ENCODE measurements around the gene TCL1B. TPM values are rescaled to one million over a fixed set of nuclear protein-coding genes. Genes with fewer than 3 reads are reported as not detected.

Gene TCL1B
- total RNA-seq, 2 experiments from 2014 or later = not detected

- Mint-ChIP-seq H3K4me1 (no peaks in the 10 kb centered on the region), H3K36me3 (no peaks in the 10 kb centered on the region), H3K9me3 (no peaks in the 10 kb centered on the region), H3K4me3 (no peak overlapping the region), H3K27ac (no peak overlapping the region), H3K27me3 (peaks cover 32% of the 10 kb centered on the region)
- peak; percentile 28 for DNase-seq
These were observed 2.4 kb upstream of the TCL1B start for GRCh38 chr14:95683793-95684192.

GRCh38 chr14:95686935-95687334 lies 709 bp downstream of the TCL1B start:
- H3K27ac Mint-ChIP-seq = no peak overlapping the region
- H3K4me1 Mint-ChIP-seq = no peaks in the 10 kb centered on the region
- H3K4me3 Mint-ChIP-seq = no peak overlapping the region
- no peaks in the 10 kb centered on the region for H3K9me3 Mint-ChIP-seq
- H3K27me3 Mint-ChIP-seq = peaks cover 28% of the 10 kb centered on the region
- no peaks in the 10 kb centered on the region for H3K36me3 Mint-ChIP-seq
- no peak for DNase-seq

- Mint-ChIP-seq H3K4me3 (no peak overlapping the region), H3K4me1 (no peaks in the 10 kb centered on the region), H3K27ac (no peak overlapping the region)
These were observed 3.2 kb downstream of the TCL1B start for GRCh38 chr14:95689441-95689840.

GRCh38 chr14:95690815-95691214 lies 4.6 kb downstream of the TCL1B start:
- no peak overlapping the region for H3K4me3 Mint-ChIP-seq
- no peak overlapping the region for H3K27ac Mint-ChIP-seq
- no peaks in the 10 kb centered on the region for H3K4me1 Mint-ChIP-seq
- H3K36me3 Mint-ChIP-seq = no peaks in the 10 kb centered on the region
- H3K9me3 Mint-ChIP-seq = no peaks in the 10 kb centered on the region
- no peak for DNase-seq
- peaks cover 19% of the 10 kb centered on the region for H3K27me3 Mint-ChIP-seq

More at GRCh38 chr14:95689441-95689840, 3.2 kb downstream of the TCL1B start:
- DNase-seq = no peak
- Mint-ChIP-seq H3K9me3 (no peaks in the 10 kb centered on the region), H3K36me3 (no peaks in the 10 kb centered on the region), H3K27me3 (peaks cover 23% of the 10 kb centered on the region)

- no peak for DNase-seq
- Mint-ChIP-seq H3K4me3 (no peak overlapping the region), H3K9me3 (no peaks in the 10 kb centered on the region), H3K27ac (no peak overlapping the region), H3K27me3 (peaks cover 26% of the 10 kb centered on the region), H3K36me3 (no peaks in the 10 kb centered on the region), H3K4me1 (no peaks in the 10 kb centered on the region)
These were observed 5.4 kb downstream of the TCL1B start for GRCh38 chr14:95691591-95691990.

GRCh38 chr14:95692109-95692508 lies 5.9 kb downstream of the TCL1B start:
- H3K4me3 Mint-ChIP-seq = no peak overlapping the region
- H3K4me1 Mint-ChIP-seq = no peaks in the 10 kb centered on the region
- DNase-seq = no peak
- H3K27ac Mint-ChIP-seq = no peak overlapping the region
- no peaks in the 10 kb centered on the region for H3K9me3 Mint-ChIP-seq
- H3K36me3 Mint-ChIP-seq = no peaks in the 10 kb centered on the region
- H3K27me3 Mint-ChIP-seq = peaks cover 26% of the 10 kb centered on the region

- no peak for DNase-seq
- Mint-ChIP-seq H3K4me3 (no peak overlapping the region), H3K27ac (no peak overlapping the region), H3K27me3 (peaks cover 18% of the 10 kb centered on the region), H3K9me3 (no peaks in the 10 kb centered on the region), H3K36me3 (no peaks in the 10 kb centered on the region), H3K4me1 (peaks cover 10% of the 10 kb centered on the region)
These were observed 8.8 kb downstream of the TCL1B start for GRCh38 chr14:95695051-95695450.

- H3K36me3 Mint-ChIP-seq = no peaks in the 10 kb centered on the region
- no peaks in the 10 kb centered on the region for H3K9me3 Mint-ChIP-seq
- no peak for DNase-seq
- H3K27ac Mint-ChIP-seq = no peak overlapping the region
- H3K27me3 Mint-ChIP-seq = peaks cover 23% of the 10 kb centered on the region
- peaks cover 11% of the 10 kb centered on the region for H3K4me1 Mint-ChIP-seq
- no peak overlapping the region for H3K4me3 Mint-ChIP-seq
These were observed 9.7 kb downstream of the TCL1B start for GRCh38 chr14:95695913-95696312.

- Mint-ChIP-seq H3K27me3 (peaks cover 26% of the 10 kb centered on the region), H3K36me3 (no peaks in the 10 kb centered on the region), H3K9me3 (no peaks in the 10 kb centered on the region), H3K27ac (no peak overlapping the region), H3K4me1 (peaks cover 11% of the 10 kb centered on the region), H3K4me3 (no peak overlapping the region)
- no peak for DNase-seq
These were observed 10.5 kb downstream of the TCL1B start for GRCh38 chr14:95696741-95697140.

- H3K9me3 Mint-ChIP-seq = no peaks in the 10 kb centered on the region
- H3K4me1 Mint-ChIP-seq = peaks cover 11% of the 10 kb centered on the region
- H3K4me3 Mint-ChIP-seq = no peak overlapping the region
- no peak for DNase-seq
- peaks cover 28% of the 10 kb centered on the region for H3K27me3 Mint-ChIP-seq
- H3K36me3 Mint-ChIP-seq = no peaks in the 10 kb centered on the region
- H3K27ac Mint-ChIP-seq = no peak overlapping the region
These were observed 11.5 kb downstream of the TCL1B start for GRCh38 chr14:95697764-95698163.

GRCh38 chr14:95698287-95698686 lies 12.1 kb downstream of the TCL1B start:
- Mint-ChIP-seq H3K27me3 (peaks cover 32% of the 10 kb centered on the region), H3K4me3 (no peak overlapping the region), H3K4me1 (peaks cover 11% of the 10 kb centered on the region), H3K9me3 (no peaks in the 10 kb centered on the region), H3K27ac (no peak overlapping the region), H3K36me3 (no peaks in the 10 kb centered on the region)
- DNase-seq = no peak

- DNase-seq = no peak
- Mint-ChIP-seq H3K4me1 (peaks cover 11% of the 10 kb centered on the region), H3K27me3 (peaks cover 39% of the 10 kb centered on the region), H3K9me3 (no peaks in the 10 kb centered on the region), H3K27ac (peak overlapping the region; percentile 38), H3K36me3 (no peaks in the 10 kb centered on the region), H3K4me3 (no peak overlapping the region)
These were observed 13.2 kb downstream of the TCL1B start for GRCh38 chr14:95699412-95699811.

- no peak for DNase-seq
- peak overlapping the region; percentile 12 for H3K27ac Mint-ChIP-seq
- peaks cover 48% of the 10 kb centered on the region for H3K27me3 Mint-ChIP-seq
- no peaks in the 10 kb centered on the region for H3K9me3 Mint-ChIP-seq
- peaks cover 11% of the 10 kb centered on the region for H3K4me1 Mint-ChIP-seq
- H3K4me3 Mint-ChIP-seq = no peak overlapping the region
- no peaks in the 10 kb centered on the region for H3K36me3 Mint-ChIP-seq
These were observed 14.2 kb downstream of the TCL1B start for GRCh38 chr14:95700221-95700976.

- H3K4me3 Mint-ChIP-seq = no peak overlapping the region
These were observed 15.6 kb downstream of the TCL1B start for GRCh38 chr14:95701846-95702221.

GRCh38 chr14:95703341-95703740 lies 17.1 kb downstream of the TCL1B start:
- H3K27me3 Mint-ChIP-seq = peaks cover 45% of the 10 kb centered on the region
- DNase-seq = no peak
- H3K9me3 Mint-ChIP-seq = no peaks in the 10 kb centered on the region
- H3K36me3 Mint-ChIP-seq = no peaks in the 10 kb centered on the region
- H3K4me1 Mint-ChIP-seq = peaks cover 11% of the 10 kb centered on the region
- H3K4me3 Mint-ChIP-seq = no peak overlapping the region
- H3K27ac Mint-ChIP-seq = no peak overlapping the region

More at GRCh38 chr14:95701846-95702221, 15.6 kb downstream of the TCL1B start:
- H3K9me3 Mint-ChIP-seq = no peaks in the 10 kb centered on the region
- peaks cover 45% of the 10 kb centered on the region for H3K27me3 Mint-ChIP-seq
- no peak overlapping the region for H3K27ac Mint-ChIP-seq
- no peak for DNase-seq
- H3K4me1 Mint-ChIP-seq = peaks cover 11% of the 10 kb centered on the region
- no peaks in the 10 kb centered on the region for H3K36me3 Mint-ChIP-seq

- H3K4me3 Mint-ChIP-seq = no peak overlapping the region
These were observed 17.6 kb downstream of the TCL1B start for GRCh38 chr14:95703805-95704204.

More at GRCh38 chr14:95703805-95704204, 17.6 kb downstream of the TCL1B start:
- no peak for DNase-seq
- H3K36me3 Mint-ChIP-seq = no peaks in the 10 kb centered on the region
- H3K9me3 Mint-ChIP-seq = no peaks in the 10 kb centered on the region
- peaks cover 45% of the 10 kb centered on the region for H3K27me3 Mint-ChIP-seq
- H3K27ac Mint-ChIP-seq = no peak overlapping the region
- H3K4me1 Mint-ChIP-seq = peaks cover 11% of the 10 kb centered on the region
